Kidney (tissue), 14 donors: ENCODE data around the gene ROS1. TPM values are rescaled to one million over a fixed set of nuclear protein-coding genes. Genes with fewer than 3 reads are reported as not detected.

Source experiments
- DNase-seq, 5 donors: peaks; one replicate each; pipeline ENCODE4 v3.0.0-alpha.2; 2013 to 2020
- FAIRE-seq: peaks from 2 replicates; lab custom pipeline; 2012; peaks lifted over from hg19 to GRCh38; lab: Jason Lieb, UNC
- H3K27ac ChIP-seq, 2 donors: one replicate each; pipeline ENCODE4 v1.7.0; 2013; ENCODE audit warnings: low read depth in 2 of 2, low read length in 2 of 2, inconsistent platforms in 1 of 2
- H3K27me3 ChIP-seq: one replicate; pipeline ENCODE4 v1.7.1; 2013; ENCODE audit warnings: low read length, inconsistent platforms; ENCODE audit not compliant: control insufficient read depth, insufficient read depth
- H3K36me3 ChIP-seq, 3 donors: one replicate each; pipeline versions ENCODE4 v1.7.0 to v1.7.1; 2013; ENCODE audit warnings: low read length in 3 of 3, control low read depth in 1 of 3, inconsistent platforms in 1 of 3; ENCODE audit not compliant: insufficient read depth in 3 of 3, control insufficient read depth in 2 of 3
- H3K4me1 ChIP-seq, 3 donors: one replicate each; pipeline versions ENCODE4 v1.7.0 to v1.7.1; 2013; ENCODE audit warnings: low read length in 3 of 3, inconsistent platforms in 1 of 3, low read depth in 1 of 3; ENCODE audit not compliant: control insufficient read depth in 2 of 3, insufficient read depth in 2 of 3
- H3K4me3 ChIP-seq, 3 donors: one replicate each; pipeline versions ENCODE4 v1.7.0 to v1.8.1; 2013; ENCODE audit warnings: low read length in 3 of 3, control low read depth in 1 of 3, inconsistent platforms in 1 of 3
- H3K9ac ChIP-seq, 3 donors: one replicate each; pipeline versions ENCODE4 v1.7.0 to v1.7.1; 2013; ENCODE audit warnings: low read length in 3 of 3, control low read depth in 1 of 3, inconsistent platforms in 1 of 3
- H3K9me3 ChIP-seq, 3 donors: one replicate each; pipeline versions ENCODE4 v1.7.0 to v1.7.1; 2013; ENCODE audit warnings: low read length in 3 of 3, control low read depth in 1 of 3, inconsistent platforms in 1 of 3; ENCODE audit not compliant: control insufficient read depth in 2 of 3, insufficient read depth in 1 of 3
- intact Hi-C: fragments of 100-400 bp; cut with DNase I; formaldehyde crosslinking; loops from one replicate; pipeline ENCODE4 v1.11.1; 2022
- polyA plus RNA-seq: library from polyadenylated mRNA; stranded (reverse); fragments of 350-450 nt; fragmentation: Illumina TruSeq; extraction: RNeasy Lipid Tissue Mini Kit (QIAGEN cat#74804); gene quantifications from one replicate; pipeline ENCODE4 v1.2.3, GENCODE V29; 2014; ENCODE audit warnings: low read depth, low replicate concordance; ENCODE audit not compliant: insufficient read depth
- total RNA-seq: library from RNA; stranded (reverse); fragmentation: NEBNext Ultra II Directional; extraction: Animal tissue kit (Norgen Biotek cat#: 25700); gene quantifications from one replicate; pipeline ENCODE4 v1.2.1, GENCODE V29; 2021
- TF ChIP-seq, protein P1 (sequence below): IDR thresholded peaks from 3 replicates; pipeline ENCODE4 v1.5.1; 2012; ENCODE audit warnings: mild to moderate bottlenecking, moderate library complexity, borderline replicate concordance; ENCODE audit not compliant: insufficient read depth; ENCODE audit errors: extremely low read depth
- donor health status: control.
- donor health status: control.
- donor health status: control.
- donor health status: control.
- donor health status: control.
- donor health status: DM: yes; HTN: yes; CAD: no.
- donor health status: Normal renal cell carcinoma (clear cell type).

Gene ROS1
- total and polyA plus RNA-seq, 2 donors from 2014 or later: 0.04 to 0.19 TPM

- Histone ChIP-seq H3K27me3 (peaks cover 52% of the 10 kb centered on the region), H3K4me1 (peaks cover 0 to 4% (median 0%) of the 10 kb centered on the region in 3 donors), H3K9me3 (no peaks in the 10 kb centered on the region), H3K9ac (no peak overlapping the region), H3K27ac (no peak overlapping the region), H3K4me3 (no peak overlapping the region), H3K36me3 (no peaks in the 10 kb centered on the region)
- TF ChIP-seq, protein P1, sequence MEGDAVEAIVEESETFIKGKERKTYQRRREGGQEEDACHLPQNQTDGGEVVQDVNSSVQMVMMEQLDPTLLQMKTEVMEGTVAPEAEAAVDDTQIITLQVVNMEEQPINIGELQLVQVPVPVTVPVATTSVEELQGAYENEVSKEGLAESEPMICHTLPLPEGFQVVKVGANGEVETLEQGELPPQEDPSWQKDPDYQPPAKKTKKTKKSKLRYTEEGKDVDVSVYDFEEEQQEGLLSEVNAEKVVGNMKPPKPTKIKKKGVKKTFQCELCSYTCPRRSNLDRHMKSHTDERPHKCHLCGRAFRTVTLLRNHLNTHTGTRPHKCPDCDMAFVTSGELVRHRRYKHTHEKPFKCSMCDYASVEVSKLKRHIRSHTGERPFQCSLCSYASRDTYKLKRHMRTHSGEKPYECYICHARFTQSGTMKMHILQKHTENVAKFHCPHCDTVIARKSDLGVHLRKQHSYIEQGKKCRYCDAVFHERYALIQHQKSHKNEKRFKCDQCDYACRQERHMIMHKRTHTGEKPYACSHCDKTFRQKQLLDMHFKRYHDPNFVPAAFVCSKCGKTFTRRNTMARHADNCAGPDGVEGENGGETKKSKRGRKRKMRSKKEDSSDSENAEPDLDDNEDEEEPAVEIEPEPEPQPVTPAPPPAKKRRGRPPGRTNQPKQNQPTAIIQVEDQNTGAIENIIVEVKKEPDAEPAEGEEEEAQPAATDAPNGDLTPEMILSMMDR: no peak
- DNase-seq (no peak), FAIRE-seq (no peak)
- intact Hi-C loops: no loop called here
Observed at GRCh38 chr6:117272891-117273290, 152.9 kb downstream of the ROS1 start.

DNA sequence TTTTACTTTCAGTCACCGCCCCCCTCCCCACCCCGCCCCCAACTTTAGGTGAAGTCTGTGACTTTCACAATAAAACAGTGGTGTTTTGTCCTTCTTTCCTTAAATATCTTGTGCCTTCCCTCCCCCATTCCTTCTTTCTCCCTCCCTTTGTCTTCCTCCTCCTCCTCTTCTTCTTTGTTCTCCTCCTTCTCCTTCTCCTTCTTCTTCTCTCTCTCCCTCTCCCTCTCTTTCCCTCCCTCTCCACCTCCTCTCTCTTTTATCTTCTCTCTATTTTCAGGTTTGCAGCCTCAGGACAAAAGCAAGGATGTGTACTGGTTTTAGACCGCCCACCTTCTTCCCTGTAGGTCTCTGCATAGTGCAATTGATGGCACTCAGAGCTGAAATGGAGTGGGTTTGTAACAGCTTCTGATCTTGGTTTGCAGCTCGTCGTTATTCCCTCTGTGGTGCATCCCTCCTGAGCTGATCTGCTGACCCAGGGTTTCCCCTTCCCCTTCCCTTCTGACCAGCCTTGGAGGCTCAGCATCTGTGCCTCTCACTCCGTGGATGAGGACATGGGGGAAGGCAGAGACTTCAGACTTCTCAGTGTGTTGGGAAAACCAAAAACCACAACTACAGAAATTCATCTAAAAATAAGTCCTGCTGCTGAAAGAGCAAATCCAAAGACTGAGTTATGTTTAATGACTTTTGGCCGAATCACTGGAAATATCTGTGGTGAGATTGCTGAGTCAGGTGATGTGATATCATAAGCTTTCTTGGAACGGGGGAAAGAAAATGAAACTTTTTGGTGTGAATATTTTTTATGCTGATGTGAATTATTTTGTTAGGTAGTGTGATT lies 153.5 kb downstream of the ROS1 start:
- Histone ChIP-seq H3K9me3 (no peaks in the 10 kb centered on the region), H3K4me3 (no peak overlapping the region), H3K9ac (no peak overlapping the region), H3K27me3 (peaks cover 58% of the 10 kb centered on the region), H3K4me1 (peaks cover 0 to 4% (median 0%) of the 10 kb centered on the region in 3 donors), H3K36me3 (no peaks in the 10 kb centered on the region), H3K27ac (no peak overlapping the region)
- TF ChIP-seq, protein P1: no peak
- FAIRE-seq (no peak), DNase-seq (no peak)
- intact Hi-C loops: no loop called here

GRCh38 chr6:117270843-117271507 lies 154.8 kb downstream of the ROS1 start:
- no peak overlapping the region for H3K4me3 ChIP-seq
- intact Hi-C loops: no loop called here
- peak in 2 of 5 donors; percentile 14 to 42 for DNase-seq
- no peaks in the 10 kb centered on the region for H3K36me3 ChIP-seq
- TF ChIP-seq, protein P1: no peak
- FAIRE-seq: no peak
- no peak overlapping the region for H3K27ac ChIP-seq
- H3K9me3 ChIP-seq: no peaks in the 10 kb centered on the region
- H3K4me1 ChIP-seq: peaks cover 0 to 6% (median 5%) of the 10 kb centered on the region in 3 donors
- no peak overlapping the region for H3K9ac ChIP-seq
- peaks cover 71% of the 10 kb centered on the region for H3K27me3 ChIP-seq
